AG04449 (cell line): ENCODE results near the gene PEF1.

Source experiments
- CTCF ChIA-PET: fragments of 350-600 bp; formaldehyde crosslinking; extraction: SDS; loops from one replicate; lab custom pipeline; 2021; ENCODE audit warnings: antibody characterized with exemption; lab: Yijun Ruan, JAX
- POLR2A ChIA-PET: fragments of 400-600, 350-600 bp; formaldehyde crosslinking; extraction: SDS; loops from one replicate; lab custom pipeline; 2020; ENCODE audit warnings: antibody characterized with exemption, inconsistent platforms; lab: Yijun Ruan, JAX
- DNase-seq: peaks from one replicate; pipeline ENCODE4 v3.0.0-alpha.2; 2010; ENCODE audit warnings: low read depth, low spot score
- H3K4me3 ChIP-seq: 2 replicates; pipeline ENCODE4 v1.5.1; 2011; ENCODE audit warnings: low read depth, mild to moderate bottlenecking, control low read depth, low read length
- CTCF ChIP-seq: IDR thresholded peaks from one replicate; pipeline ENCODE4 v1.5.1; 2011; ENCODE audit warnings: mild to moderate bottlenecking, moderate library complexity, low read length, control low read depth, inconsistent platforms; ENCODE audit not compliant: insufficient read depth; ENCODE audit errors: missing control alignments

The PEF1 gene

GRCh38 chr1:31625561-31626222 lies 19.0 kb downstream of the PEF1 start:
- POLR2A ChIA-PET: no interaction called here
- no peak for DNase-seq
- no peak for TF ChIP-seq CTCF
- H3K4me3 ChIP-seq: no peak overlapping the region
- CTCF ChIA-PET: interaction anchor here (0.8 to 4.6 kb wide), 3 partner anchors 7 to 120 kb away, joined by 3 to 35 read pairs (median 4); partner anchors contain the start of gene HCRTR1

- H3K4me3 ChIP-seq: no peak overlapping the region
Observed at GRCh38 chr1:31624731-31625514, 19.8 kb downstream of the PEF1 start.

GRCh38 chr1:31624309-31624708 lies 20.4 kb downstream of the PEF1 start:
- H3K4me3 ChIP-seq: no peak overlapping the region
- no peak for DNase-seq
- TF ChIP-seq CTCF: no peak
- ChIA-PET CTCF (interaction anchor here (1.3 kb wide), 1 partner anchor 9 kb away, joined by 3 read pairs; no protein-coding TSS in a partner anchor), POLR2A (no interaction called here)

More at GRCh38 chr1:31624731-31625514, 19.8 kb downstream of the PEF1 start:
- DNase-seq: no peak
- POLR2A ChIA-PET: no interaction called here
- CTCF ChIA-PET: interaction anchor here (0.8 kb wide), 1 partner anchor 121 kb away, joined by 3 read pairs; no protein-coding TSS in a partner anchor
- no peak for TF ChIP-seq CTCF

- ChIA-PET CTCF (interaction anchor here (1.1 to 1.3 kb wide), 2 partner anchors 10 to 13 kb away, joined by 3 to 4 read pairs; no protein-coding TSS in a partner anchor), POLR2A (no interaction called here)
- DNase-seq: no peak
- no peak overlapping the region for H3K4me3 ChIP-seq
- no peak for TF ChIP-seq CTCF
Observed at GRCh38 chr1:31623365-31623764, 21.3 kb downstream of the PEF1 start.

- no peak overlapping the region for H3K4me3 ChIP-seq
- no peak for DNase-seq
- TF ChIP-seq CTCF: no peak
- ChIA-PET POLR2A (no interaction called here), CTCF (interaction anchor here (1.1 to 1.2 kb wide), 2 partner anchors 10 to 12 kb away, joined by 4 read pairs; no protein-coding TSS in a partner anchor)
Observed at GRCh38 chr1:31621847-31622730, 22.6 kb downstream of the PEF1 start.
